Measurements from ENCODE around the gene GART.

Gene GART

DNA sequence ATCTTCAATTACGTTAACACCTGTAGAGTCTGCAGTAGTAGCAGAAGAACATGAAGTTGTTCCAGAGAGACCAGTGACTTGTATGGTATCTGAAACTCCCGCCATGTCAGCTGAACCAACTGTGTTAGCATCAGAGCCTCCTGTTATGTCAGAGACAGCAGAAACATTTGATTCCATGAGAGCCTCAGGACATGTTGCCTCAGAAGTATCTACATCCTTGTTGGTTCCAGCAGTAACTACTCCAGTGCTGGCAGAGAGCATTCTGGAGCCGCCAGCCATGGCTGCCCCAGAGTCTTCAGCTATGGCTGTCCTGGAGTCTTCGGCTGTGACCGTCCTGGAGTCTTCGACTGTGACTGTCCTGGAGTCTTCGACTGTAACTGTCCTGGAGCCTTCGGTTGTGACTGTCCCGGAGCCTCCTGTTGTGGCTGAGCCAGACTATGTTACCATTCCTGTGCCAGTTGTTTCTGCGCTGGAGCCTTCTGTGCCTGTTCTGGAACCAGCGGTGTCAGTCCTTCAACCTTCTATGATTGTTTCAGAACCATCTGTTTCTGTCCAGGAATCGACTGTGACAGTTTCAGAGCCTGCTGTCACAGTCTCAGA lies 11.2 kb upstream of the GART start:
- H3K27ac ChIP-seq (ENCODE audit: low read length), result no peak overlapping the region

DNA sequence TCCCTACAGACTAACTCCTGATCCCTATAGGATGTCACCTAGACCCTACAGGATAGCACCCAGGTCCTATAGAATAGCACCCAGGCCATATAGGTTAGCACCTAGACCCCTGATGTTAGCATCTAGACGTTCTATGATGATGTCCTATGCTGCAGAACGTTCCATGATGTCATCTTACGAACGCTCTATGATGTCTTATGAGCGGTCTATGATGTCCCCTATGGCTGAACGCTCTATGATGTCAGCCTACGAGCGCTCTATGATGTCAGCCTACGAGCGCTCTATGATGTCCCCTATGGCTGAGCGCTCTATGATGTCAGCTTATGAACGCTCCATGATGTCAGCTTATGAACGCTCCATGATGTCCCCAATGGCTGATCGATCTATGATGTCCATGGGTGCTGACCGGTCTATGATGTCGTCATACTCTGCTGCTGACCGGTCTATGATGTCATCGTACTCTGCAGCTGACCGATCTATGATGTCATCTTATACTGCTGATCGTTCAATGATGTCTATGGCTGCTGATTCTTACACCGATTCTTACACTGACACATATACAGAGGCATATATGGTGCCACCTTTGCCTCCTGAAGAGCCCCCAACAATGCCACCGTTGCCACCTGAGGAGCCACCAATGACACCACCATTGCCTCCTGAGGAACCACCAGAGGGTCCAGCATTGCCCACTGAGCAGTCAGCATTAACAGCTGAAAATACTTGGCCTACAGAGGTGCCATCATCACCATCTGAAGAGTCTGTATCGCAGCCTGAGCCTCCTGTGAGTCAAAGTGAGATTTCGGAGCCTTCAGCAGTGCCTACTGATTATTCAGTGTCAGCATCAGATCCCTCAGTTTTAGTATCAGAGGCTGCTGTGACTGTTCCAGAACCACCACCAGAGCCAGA lies 10.4 kb upstream of the GART start:
- Histone ChIP-seq H3K9me3 (ENCODE audit: control insufficient read depth in 1 of 2, low read length in 2 of 2) (no peaks in the 10 kb centered on the region), H3K27ac (ENCODE audit: low read length) (no peak overlapping the region), H3K4me1 (ENCODE audit: control insufficient read depth in 1 of 2, insufficient read depth in 2 of 2, low read length in 2 of 2) (peaks cover 0 to 18% of the 10 kb centered on the region in 2 donors), H3K4me3 (ENCODE audit: low read depth in 1 of 2, low read length in 2 of 2) (no peak overlapping the region), H3K36me3 (ENCODE audit: control insufficient read depth in 1 of 2, insufficient read depth in 2 of 2, low read length in 2 of 2) (peaks cover 68% of the 10 kb centered on the region in 2 donors), H3K27me3 (ENCODE audit: low read depth, low read length) (no peaks in the 10 kb centered on the region)

More for the DNA sequence above, 11.2 kb upstream of the GART start:
- peaks cover 0 to 15% of the 10 kb centered on the region in 2 donors for H3K4me1 ChIP-seq (ENCODE audit: control insufficient read depth in 1 of 2, insufficient read depth in 2 of 2, low read length in 2 of 2)
- no peaks in the 10 kb centered on the region for H3K27me3 ChIP-seq (ENCODE audit: low read depth, low read length)
- H3K9me3 ChIP-seq (ENCODE audit: control insufficient read depth in 1 of 2, low read length in 2 of 2), result no peaks in the 10 kb centered on the region
- peaks cover 74 to 75% of the 10 kb centered on the region in 2 donors for H3K36me3 ChIP-seq (ENCODE audit: control insufficient read depth in 1 of 2, insufficient read depth in 2 of 2, low read length in 2 of 2)
- no peak overlapping the region for H3K4me3 ChIP-seq (ENCODE audit: low read depth in 1 of 2, low read length in 2 of 2)

DNA sequence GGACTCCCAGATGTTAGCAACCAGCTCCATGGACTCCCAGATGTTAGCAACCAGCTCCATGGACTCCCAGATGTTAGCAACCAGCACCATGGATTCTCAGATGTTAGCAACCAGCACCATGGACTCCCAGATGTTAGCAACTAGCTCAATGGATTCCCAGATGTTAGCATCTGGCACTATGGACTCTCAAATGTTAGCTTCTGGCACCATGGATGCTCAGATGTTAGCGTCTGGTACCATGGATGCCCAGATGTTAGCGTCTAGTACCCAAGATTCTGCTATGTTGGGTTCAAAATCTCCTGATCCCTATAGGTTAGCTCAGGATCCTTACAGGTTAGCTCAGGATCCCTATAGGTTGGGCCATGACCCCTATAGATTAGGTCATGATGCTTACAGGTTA lies 9.7 kb upstream of the GART start:
- H3K27ac ChIP-seq (ENCODE audit: low read length), result no peak overlapping the region
- H3K4me1 ChIP-seq (ENCODE audit: control insufficient read depth in 1 of 2, insufficient read depth in 2 of 2, low read length in 2 of 2), result peaks cover 0 to 18% of the 10 kb centered on the region in 2 donors
- no peaks in the 10 kb centered on the region for H3K27me3 ChIP-seq (ENCODE audit: low read depth, low read length)
- H3K4me3 ChIP-seq (ENCODE audit: low read depth in 1 of 2, low read length in 2 of 2), result no peak overlapping the region
- no peaks in the 10 kb centered on the region for H3K9me3 ChIP-seq (ENCODE audit: control insufficient read depth in 1 of 2, low read length in 2 of 2)
- H3K36me3 ChIP-seq (ENCODE audit: control insufficient read depth in 1 of 2, insufficient read depth in 2 of 2, low read length in 2 of 2), result peaks cover 67 to 68% of the 10 kb centered on the region in 2 donors

DNA sequence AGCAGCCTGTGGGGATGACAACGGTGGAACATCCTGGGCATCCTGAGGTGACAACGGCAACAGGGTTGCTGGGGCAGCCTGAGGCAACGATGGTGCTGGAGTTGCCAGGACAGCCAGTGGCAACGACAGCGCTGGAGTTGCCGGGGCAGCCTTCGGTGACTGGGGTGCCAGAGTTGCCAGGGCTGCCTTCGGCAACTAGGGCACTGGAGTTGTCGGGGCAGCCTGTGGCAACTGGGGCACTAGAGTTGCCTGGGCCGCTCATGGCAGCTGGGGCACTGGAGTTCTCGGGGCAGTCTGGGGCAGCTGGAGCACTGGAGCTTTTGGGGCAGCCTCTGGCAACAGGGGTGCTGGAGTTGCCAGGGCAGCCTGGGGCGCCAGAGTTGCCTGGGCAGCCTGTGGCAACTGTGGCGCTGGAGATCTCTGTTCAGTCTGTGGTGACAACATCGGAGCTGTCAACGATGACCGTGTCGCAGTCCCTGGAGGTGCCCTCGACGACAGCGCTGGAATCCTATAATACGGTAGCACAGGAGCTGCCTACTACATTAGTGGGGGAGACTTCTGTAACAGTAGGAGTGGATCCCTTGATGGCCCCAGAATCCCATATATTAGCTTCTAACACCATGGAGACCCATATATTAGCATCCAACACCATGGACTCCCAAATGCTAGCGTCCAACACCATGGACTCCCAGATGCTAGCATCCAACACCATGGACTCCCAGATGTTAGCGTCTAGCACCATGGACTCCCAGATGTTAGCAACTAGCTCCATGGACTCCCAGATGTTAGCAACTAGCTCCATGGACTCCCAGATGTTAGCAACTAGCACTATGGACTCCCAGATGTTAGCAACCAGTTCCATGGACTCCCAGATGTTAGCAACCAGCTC lies 9.1 kb upstream of the GART start:
- no peak overlapping the region for H3K4me3 ChIP-seq (ENCODE audit: low read depth in 1 of 2, low read length in 2 of 2)
- H3K9me3 ChIP-seq (ENCODE audit: control insufficient read depth in 1 of 2, low read length in 2 of 2), result no peaks in the 10 kb centered on the region
- no peaks in the 10 kb centered on the region for H3K27me3 ChIP-seq (ENCODE audit: low read depth, low read length)
- H3K27ac ChIP-seq (ENCODE audit: low read length), result no peak overlapping the region
- H3K4me1 ChIP-seq (ENCODE audit: control insufficient read depth in 1 of 2, insufficient read depth in 2 of 2, low read length in 2 of 2), result peaks cover 0 to 16% of the 10 kb centered on the region in 2 donors
- H3K36me3 ChIP-seq (ENCODE audit: control insufficient read depth in 1 of 2, insufficient read depth in 2 of 2, low read length in 2 of 2), result peaks cover 66 to 67% of the 10 kb centered on the region in 2 donors

DNA sequence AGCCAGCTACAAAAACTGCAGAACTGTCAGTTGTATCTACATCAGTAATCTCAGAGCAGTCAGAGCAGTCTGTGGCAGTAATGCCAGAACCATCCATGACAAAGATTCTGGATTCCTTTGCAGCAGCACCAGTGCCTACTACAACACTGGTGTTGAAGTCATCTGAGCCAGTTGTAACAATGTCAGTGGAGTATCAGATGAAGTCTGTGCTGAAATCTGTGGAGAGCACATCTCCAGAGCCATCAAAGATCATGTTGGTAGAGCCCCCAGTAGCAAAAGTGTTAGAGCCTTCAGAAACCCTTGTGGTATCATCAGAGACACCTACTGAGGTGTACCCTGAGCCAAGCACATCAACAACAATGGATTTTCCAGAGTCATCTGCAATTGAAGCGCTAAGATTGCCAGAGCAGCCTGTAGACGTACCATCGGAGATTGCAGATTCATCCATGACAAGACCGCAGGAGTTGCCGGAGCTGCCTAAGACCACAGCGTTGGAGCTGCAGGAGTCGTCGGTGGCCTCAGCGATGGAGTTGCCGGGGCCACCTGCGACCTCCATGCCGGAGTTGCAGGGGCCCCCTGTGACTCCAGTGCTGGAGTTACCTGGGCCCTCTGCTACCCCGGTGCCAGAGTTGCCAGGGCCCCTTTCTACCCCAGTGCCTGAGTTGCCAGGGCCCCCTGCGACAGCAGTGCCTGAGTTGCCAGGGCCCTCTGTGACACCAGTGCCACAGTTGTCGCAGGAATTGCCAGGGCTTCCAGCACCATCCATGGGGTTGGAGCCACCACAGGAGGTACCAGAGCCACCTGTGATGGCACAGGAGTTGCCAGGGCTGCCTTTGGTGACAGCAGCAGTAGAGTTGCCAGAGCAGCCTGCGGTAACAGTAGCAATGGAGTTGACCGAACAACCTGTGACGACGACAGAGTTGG lies 8.2 kb upstream of the GART start:
- peaks cover 7 to 20% of the 10 kb centered on the region in 2 donors for H3K4me1 ChIP-seq (ENCODE audit: control insufficient read depth in 1 of 2, insufficient read depth in 2 of 2, low read length in 2 of 2)
- no peak overlapping the region for H3K4me3 ChIP-seq (ENCODE audit: low read depth in 1 of 2, low read length in 2 of 2)
- H3K9me3 ChIP-seq (ENCODE audit: control insufficient read depth in 1 of 2, low read length in 2 of 2), result no peaks in the 10 kb centered on the region
- H3K36me3 ChIP-seq (ENCODE audit: control insufficient read depth in 1 of 2, insufficient read depth in 2 of 2, low read length in 2 of 2), result peaks cover 61 to 64% of the 10 kb centered on the region in 2 donors
- no peaks in the 10 kb centered on the region for H3K27me3 ChIP-seq (ENCODE audit: low read depth, low read length)
- H3K27ac ChIP-seq (ENCODE audit: low read length), result no peak overlapping the region

DNA sequence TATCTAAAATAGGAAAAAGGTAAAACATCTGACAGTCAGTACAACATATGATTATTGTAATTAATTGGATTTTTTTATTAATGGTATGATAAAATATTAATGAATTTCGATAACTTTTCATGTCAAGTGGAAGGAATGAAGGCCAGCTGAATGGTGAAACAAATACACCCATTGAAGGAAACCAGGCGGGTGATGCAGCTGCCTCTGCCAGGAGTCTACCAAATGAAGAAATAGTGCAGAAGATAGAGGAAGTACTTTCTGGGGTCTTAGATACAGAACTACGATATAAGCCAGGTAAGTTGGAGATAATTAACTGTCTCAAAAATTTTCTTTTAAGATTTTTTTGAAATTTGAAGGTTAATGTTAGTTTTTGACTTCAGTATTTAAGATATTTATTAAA lies 4.2 kb upstream of the GART start:
- H3K4me3 ChIP-seq (ENCODE audit: low read depth in 1 of 2, low read length in 2 of 2), result no peak overlapping the region
- H3K27me3 ChIP-seq (ENCODE audit: low read depth, low read length), result no peaks in the 10 kb centered on the region
- no peaks in the 10 kb centered on the region for H3K9me3 ChIP-seq (ENCODE audit: control insufficient read depth in 1 of 2, low read length in 2 of 2)
- no peak overlapping the region for H3K27ac ChIP-seq (ENCODE audit: low read length)
- H3K36me3 ChIP-seq (ENCODE audit: control insufficient read depth in 1 of 2, insufficient read depth in 2 of 2, low read length in 2 of 2), result peaks cover 24 to 38% of the 10 kb centered on the region in 2 donors
- H3K4me1 ChIP-seq (ENCODE audit: control insufficient read depth in 1 of 2, insufficient read depth in 2 of 2, low read length in 2 of 2), result peaks cover 7 to 32% of the 10 kb centered on the region in 2 donors

DNA sequence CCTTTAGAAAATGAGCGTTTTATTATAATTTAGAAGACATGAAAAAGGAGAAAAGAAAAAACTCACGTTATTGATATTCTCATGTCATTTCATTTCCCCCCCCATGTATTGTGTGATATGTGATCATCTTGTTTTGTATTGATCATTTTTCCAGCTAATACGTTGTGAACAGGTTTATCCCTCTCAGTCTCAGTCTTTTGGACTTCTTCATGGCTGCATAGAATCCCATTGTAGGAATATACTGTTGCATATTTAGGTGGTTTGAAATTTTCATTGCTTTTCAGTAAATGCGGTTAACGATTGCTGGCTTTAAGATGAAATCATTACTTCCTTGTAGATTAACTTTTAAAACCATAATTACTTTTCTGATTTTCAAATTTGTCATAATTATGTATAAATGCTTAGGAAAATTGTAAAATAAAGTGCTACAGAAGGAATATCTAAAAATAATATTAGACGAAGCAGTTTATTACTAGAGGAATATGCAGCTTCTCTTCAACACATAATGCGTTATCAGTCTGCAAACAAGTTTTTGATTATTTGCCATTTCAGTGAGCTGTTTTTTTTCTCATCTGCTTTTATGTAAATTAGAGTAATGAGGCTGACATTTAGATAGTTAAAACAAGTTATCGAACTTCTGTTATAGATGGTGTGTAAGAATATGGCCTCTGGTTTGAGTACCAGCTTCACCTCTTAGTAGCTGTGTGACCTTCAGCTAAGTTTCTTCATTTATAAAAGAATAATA lies 2.7 kb upstream of the GART start:
- H3K36me3 ChIP-seq (ENCODE audit: control insufficient read depth in 1 of 2, insufficient read depth in 2 of 2, low read length in 2 of 2), result peaks cover 10 to 24% of the 10 kb centered on the region in 2 donors
- no peak overlapping the region for H3K27ac ChIP-seq (ENCODE audit: low read length)
- no peaks in the 10 kb centered on the region for H3K9me3 ChIP-seq (ENCODE audit: control insufficient read depth in 1 of 2, low read length in 2 of 2)
- no peaks in the 10 kb centered on the region for H3K27me3 ChIP-seq (ENCODE audit: low read depth, low read length)
- H3K4me1 ChIP-seq (ENCODE audit: control insufficient read depth in 1 of 2, insufficient read depth in 2 of 2, low read length in 2 of 2), result peaks cover 7 to 36% of the 10 kb centered on the region in 2 donors
- H3K4me3 ChIP-seq (ENCODE audit: low read depth in 1 of 2, low read length in 2 of 2), result peak overlapping the region; percentile 80 to 97

DNA sequence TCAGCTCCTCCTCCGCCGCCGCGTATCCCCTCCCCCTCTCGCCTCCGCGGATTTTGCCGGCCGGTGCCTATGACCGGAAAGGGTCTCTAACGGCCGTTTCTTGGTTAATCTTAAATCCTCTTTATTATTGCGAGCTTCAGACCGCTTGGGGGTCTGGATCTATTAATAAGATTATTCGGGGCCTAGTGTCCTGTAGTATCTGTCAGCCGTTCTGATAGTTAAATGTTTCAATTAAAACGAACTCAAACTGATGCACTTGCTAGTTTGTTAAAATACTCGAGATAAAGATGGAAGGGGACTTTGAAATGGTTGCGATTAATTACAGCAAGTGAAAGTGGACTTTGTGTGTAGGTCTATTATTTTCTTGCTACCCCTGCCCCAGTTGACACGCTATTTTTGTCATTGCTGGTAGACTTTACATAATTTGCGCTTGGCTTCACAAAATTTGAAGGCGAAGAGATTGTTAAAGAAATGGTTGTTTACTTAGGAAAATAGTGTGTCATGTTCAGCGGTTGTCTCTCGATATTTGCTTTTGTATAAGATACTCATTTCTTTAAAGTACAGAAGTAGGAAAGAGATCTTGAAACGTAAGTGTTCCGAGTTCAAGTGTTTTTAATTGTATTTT lies 1.7 kb upstream of the GART start:
- H3K4me3 ChIP-seq (ENCODE audit: low read depth in 1 of 2, low read length in 2 of 2), result peak overlapping the region; percentile 80 to 97
- H3K27ac ChIP-seq (ENCODE audit: low read length), result peak overlapping the region; percentile 100
- no peaks in the 10 kb centered on the region for H3K27me3 ChIP-seq (ENCODE audit: low read depth, low read length)
- H3K36me3 ChIP-seq (ENCODE audit: control insufficient read depth in 1 of 2, insufficient read depth in 2 of 2, low read length in 2 of 2), result peaks cover 7 to 19% of the 10 kb centered on the region in 2 donors
- peaks cover 7 to 36% of the 10 kb centered on the region in 2 donors for H3K4me1 ChIP-seq (ENCODE audit: control insufficient read depth in 1 of 2, insufficient read depth in 2 of 2, low read length in 2 of 2)
- H3K9me3 ChIP-seq (ENCODE audit: control insufficient read depth in 1 of 2, low read length in 2 of 2), result no peaks in the 10 kb centered on the region

DNA sequence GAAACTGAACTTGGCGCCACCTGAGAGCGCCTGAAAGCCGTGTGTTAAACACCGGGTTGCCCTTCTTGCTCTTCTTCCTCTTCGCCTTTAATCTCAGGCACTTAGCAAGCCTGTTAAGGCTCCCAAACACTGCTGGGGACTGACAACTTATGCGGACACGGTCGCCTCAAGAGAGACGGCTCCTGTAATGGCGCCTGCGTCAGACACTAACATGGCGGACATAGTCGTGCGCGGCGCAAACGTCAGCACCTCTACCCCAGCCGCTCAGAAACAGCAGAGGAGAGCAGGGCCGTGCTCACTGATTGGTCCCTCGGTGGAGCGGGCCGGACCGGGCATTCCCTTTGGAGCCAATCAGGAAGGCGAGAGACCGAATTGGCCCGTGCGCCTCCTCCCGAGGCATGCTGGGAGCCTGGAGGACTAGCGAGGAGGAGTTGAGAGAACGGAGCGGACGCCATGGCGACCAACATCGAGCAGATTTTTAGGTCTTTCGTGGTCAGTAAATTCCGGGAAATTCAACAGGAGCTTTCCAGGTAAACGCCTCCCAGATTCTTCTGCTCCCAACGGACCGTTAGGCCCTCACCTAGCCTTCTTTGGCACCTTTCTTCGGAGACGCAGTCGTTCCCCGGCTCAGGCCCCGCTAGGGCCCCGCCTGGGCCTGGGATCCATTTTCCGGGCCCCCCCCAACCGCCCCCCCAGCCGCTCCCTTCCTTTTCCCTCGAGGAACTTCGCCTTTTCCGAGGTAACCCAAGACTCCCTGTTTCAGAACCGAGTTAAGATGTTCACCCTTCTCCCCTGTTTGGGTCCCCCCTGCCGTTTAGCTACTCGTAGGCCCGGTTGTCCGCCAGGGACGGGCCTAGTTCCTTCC lies 955 bp upstream of the GART start, which contains the start of gene SON:
Gene SON (plus strand): TSS at position 399 of the 865 bp plus-strand sequence. CDS start 55 bp downstream, at position 454.
- peaks cover 4 to 24% of the 10 kb centered on the region in 2 donors for H3K36me3 ChIP-seq (ENCODE audit: control insufficient read depth in 1 of 2, insufficient read depth in 2 of 2, low read length in 2 of 2)
- peak within 1 kb of the TSS; percentile 100 for H3K27ac ChIP-seq (ENCODE audit: low read length)
- H3K9me3 ChIP-seq (ENCODE audit: control insufficient read depth in 1 of 2, low read length in 2 of 2), result no peaks in the 10 kb centered on the region
- no peaks in the 10 kb centered on the region for H3K27me3 ChIP-seq (ENCODE audit: low read depth, low read length)
- H3K4me1 ChIP-seq (ENCODE audit: control insufficient read depth in 1 of 2, insufficient read depth in 2 of 2, low read length in 2 of 2), result peaks cover 7 to 28% of the 10 kb centered on the region in 2 donors
- peak within 1 kb of the TSS; percentile 80 to 97 for H3K4me3 ChIP-seq (ENCODE audit: low read depth in 1 of 2, low read length in 2 of 2)
